A549 treated with Mapracorat at 1 μM for 4 hours (cell line): Measurements from ENCODE around the gene ALOX5. TPM values are rescaled to one million over a fixed set of nuclear protein-coding genes. Genes with fewer than 3 reads are reported as not detected.

Experiments
- total RNA-seq: library from RNA; stranded (reverse); fragments of 200-300 nt; extraction: Qiagen RNA extraction; gene quantifications from 5 replicates; pipeline ENCODE4 v1.2.3, GENCODE V29; 2022

ALOX5 gene
- 0.25 to 0.83 TPM (median 0.36 TPM) in 5 replicates for total RNA-seq

GRCh38 chr10:45373576-45374349, at the start of gene ALOX5:
Gene ALOX5, plus strand, starts transcription at chr10:45374216. Its CDS starts 64 bp downstream, at chr10:45374280.

Other genes with a start within 250 kb of the ALOX5 start
- gene OR13A1, start 58.6 kb upstream of the ALOX5 start, total RNA-seq: not detected in 5 replicates